ENCODE measurements around the gene WNT3. TPM values are rescaled to one million over a fixed set of nuclear protein-coding genes. Genes with fewer than 3 reads are reported as not detected.

WNT3 gene
- total and polyA plus RNA-seq, 4 donors, result 0.19 to 4.3 (median 2.7) TPM

- Histone ChIP-seq H3K27me3 (ENCODE audit: control insufficient read depth in 4 of 4, insufficient read depth in 4 of 4, low read length in 3 of 4) (no peaks in the 10 kb centered on the region), H3K36me3 (ENCODE audit: control insufficient read depth in 4 of 4, insufficient read depth in 3 of 4, low read depth in 1 of 4, low read length in 3 of 4) (no peaks in the 10 kb centered on the region), H3K9me3 (ENCODE audit: control insufficient read depth in 4 of 4, low read length in 3 of 4) (no peaks in the 10 kb centered on the region), H3K27ac (ENCODE audit: low read depth in 1 of 2, low read length in 2 of 2) (no peak overlapping the region), H3K4me3 (ENCODE audit: low read depth in 1 of 3, low read length in 3 of 3) (no peak overlapping the region), H3K9ac (ENCODE audit: low read depth in 1 of 2, low read length in 2 of 2) (no peak overlapping the region), H3K4me1 (ENCODE audit: control insufficient read depth in 4 of 4, insufficient read depth in 4 of 4, low read length in 3 of 4) (peaks cover 0 to 9% (median 1%) of the 10 kb centered on the region in 4 donors)
- no peak for TF ChIP-seq SP1 (IDR thresholded peaks at IDR 0.05)
- DNase-seq (ENCODE audit: low spot score), result no peak
- WGBS, result 75% methylated on average over 11 of the region's 11 CpGs
Observed at GRCh38 chr17:46832331-46832821, 13.9 kb upstream of the WNT3 start.

GRCh38 chr17:46831573-46832330 is 13.3 kb upstream of the WNT3 start:
- 78% methylated on average over 14 of the region's 14 CpGs for WGBS
- no peak overlapping the region for H3K27ac ChIP-seq (ENCODE audit: low read depth in 1 of 2, low read length in 2 of 2)
- H3K9me3 ChIP-seq (ENCODE audit: control insufficient read depth in 4 of 4, low read length in 3 of 4), result no peaks in the 10 kb centered on the region
- TF ChIP-seq GABPA (IDR thresholded peaks at IDR 0.05 in 1 of 2, conservative IDR thresholded peaks at IDR 0.05 in 1 of 2), result no peak
- no peak for TF ChIP-seq RAD21 (IDR thresholded peaks at IDR 0.05)
- no peak for TF ChIP-seq EGR1 (IDR thresholded peaks at IDR 0.05; ENCODE audit: low read depth in 2 of 2)
- no peak for TF ChIP-seq REST (IDR thresholded peaks at IDR 0.05)
- no peak for TF ChIP-seq ZBTB33 (IDR thresholded peaks at IDR 0.05)
- no peak for TF ChIP-seq TAF1 (conservative IDR thresholded peaks at IDR 0.05)
- no peak for TF ChIP-seq ATF3 (IDR thresholded peaks at IDR 0.05)
- no peak for TF ChIP-seq NR2F2 (IDR thresholded peaks at IDR 0.05)
- no peak for TF ChIP-seq HNF4G (IDR thresholded peaks at IDR 0.05)
- no peak for TF ChIP-seq YY1 (IDR thresholded peaks at IDR 0.05)
- TF ChIP-seq MAX (IDR thresholded peaks at IDR 0.05), result no peak
- no peak for TF ChIP-seq CTCF (IDR thresholded peaks at IDR 0.05; ENCODE audit: low read depth, low read length, missing input control)
- no peak for TF ChIP-seq FOXA1 (IDR thresholded peaks at IDR 0.05)
- TF ChIP-seq RXRA (IDR thresholded peaks at IDR 0.05), result no peak
- no peak for TF ChIP-seq HNF4A (conservative IDR thresholded peaks at IDR 0.05)
- no peak for TF ChIP-seq SP1 (IDR thresholded peaks at IDR 0.05)
- no peak overlapping the region for H3K4me3 ChIP-seq (ENCODE audit: low read depth in 1 of 3, low read length in 3 of 3)
- no peaks in the 10 kb centered on the region for H3K27me3 ChIP-seq (ENCODE audit: control insufficient read depth in 4 of 4, insufficient read depth in 4 of 4, low read length in 3 of 4)
- no peak overlapping the region for H3K9ac ChIP-seq (ENCODE audit: low read depth in 1 of 2, low read length in 2 of 2)
- H3K36me3 ChIP-seq (ENCODE audit: control insufficient read depth in 4 of 4, insufficient read depth in 3 of 4, low read depth in 1 of 4, low read length in 3 of 4), result no peaks in the 10 kb centered on the region
- DNase-seq (ENCODE audit: low spot score), result no peak
- peaks cover 0 to 9% (median 1%) of the 10 kb centered on the region in 4 donors for H3K4me1 ChIP-seq (ENCODE audit: control insufficient read depth in 4 of 4, insufficient read depth in 4 of 4, low read length in 3 of 4)
